ENCODE results near the gene C14orf119.
"Not testable (repeated sequence)": the region's sequence is repeated elsewhere in the genome, so short reads cannot be mapped to it uniquely, and the experiment has no call there.

Gene C14orf119

DNA sequence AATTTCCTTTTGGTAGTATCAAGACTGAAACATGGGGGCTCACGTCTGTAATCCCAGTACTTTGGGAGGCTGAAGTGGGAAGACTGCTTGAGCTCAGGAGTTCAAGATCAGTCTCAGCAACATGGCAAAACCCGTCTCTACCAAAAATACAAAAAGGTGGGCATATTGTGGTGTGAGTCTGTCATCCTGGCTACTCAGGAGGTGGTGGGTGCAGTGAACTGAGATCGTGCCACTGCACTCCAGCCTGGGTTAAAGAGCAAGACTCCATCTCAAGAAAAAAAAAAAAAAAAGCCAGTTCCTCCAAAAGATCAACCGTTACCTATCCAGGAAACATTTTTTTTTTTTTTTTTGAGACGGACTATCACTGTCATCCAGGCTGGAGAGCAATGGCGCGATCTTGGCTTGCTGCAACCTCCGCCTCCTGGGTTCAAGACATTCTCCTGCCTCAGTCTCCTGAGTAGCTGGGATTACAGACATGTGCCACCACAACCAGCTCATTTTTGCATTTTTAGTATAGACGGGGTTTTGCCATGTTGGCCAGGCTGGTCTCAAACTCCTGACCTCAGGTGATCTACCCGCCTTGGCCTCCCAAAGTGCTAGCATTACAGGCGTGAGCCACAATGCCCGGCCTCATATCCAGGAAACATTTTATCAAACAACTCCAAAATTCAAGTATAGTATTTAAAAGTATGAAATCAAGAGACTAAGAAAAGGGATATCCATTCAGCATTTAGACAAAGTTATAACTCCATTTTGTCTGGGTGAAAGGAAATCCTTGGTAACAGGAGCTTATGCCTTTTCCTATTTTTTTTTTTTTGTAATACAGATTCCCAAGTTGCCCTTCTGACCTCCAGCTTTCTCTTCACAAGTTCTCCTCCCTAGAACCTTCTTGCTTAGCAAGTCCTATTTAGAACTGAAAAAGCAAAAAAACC, 3.7 kb upstream of the C14orf119 start:
- no peak for DNase-seq

DNA sequence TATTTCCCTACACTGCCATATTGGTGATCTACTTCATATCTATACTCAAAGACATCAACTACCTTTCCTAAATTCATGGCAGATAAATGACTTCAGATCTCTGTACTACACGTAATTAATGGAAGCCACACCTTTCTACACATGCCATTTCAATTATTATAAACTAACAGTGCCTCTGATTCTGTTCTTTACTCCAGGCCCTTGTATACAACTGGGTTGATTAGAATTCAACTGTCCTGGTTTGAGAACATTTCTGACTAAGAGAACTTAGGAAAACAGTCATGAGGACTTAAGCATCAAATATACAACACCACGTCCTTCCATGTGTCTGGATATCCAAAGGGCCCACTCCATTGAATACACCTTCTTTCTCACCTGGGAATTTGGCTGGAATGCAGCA, 2.2 kb upstream of the C14orf119 start:
- DNase-seq, result no peak

DNA sequence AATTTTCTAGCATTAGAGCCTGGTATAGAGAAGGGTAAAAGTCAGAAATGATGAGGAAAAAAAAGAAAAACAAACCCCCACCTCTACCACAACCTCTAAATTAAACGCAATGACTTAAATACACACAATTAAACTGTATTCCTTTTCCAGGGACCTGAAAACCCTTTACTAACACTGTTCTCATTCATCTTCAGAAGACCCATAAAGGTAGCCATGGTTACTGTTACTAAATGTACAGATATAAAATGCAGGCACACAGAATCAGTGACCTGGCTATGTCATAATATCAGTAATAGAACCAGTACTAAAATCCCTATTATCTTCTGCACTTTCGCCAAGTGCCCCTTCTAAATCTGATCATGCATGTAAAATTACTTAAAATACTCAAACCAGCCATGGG, 1.8 kb upstream of the C14orf119 start:
- DNase-seq, result no peak

DNA sequence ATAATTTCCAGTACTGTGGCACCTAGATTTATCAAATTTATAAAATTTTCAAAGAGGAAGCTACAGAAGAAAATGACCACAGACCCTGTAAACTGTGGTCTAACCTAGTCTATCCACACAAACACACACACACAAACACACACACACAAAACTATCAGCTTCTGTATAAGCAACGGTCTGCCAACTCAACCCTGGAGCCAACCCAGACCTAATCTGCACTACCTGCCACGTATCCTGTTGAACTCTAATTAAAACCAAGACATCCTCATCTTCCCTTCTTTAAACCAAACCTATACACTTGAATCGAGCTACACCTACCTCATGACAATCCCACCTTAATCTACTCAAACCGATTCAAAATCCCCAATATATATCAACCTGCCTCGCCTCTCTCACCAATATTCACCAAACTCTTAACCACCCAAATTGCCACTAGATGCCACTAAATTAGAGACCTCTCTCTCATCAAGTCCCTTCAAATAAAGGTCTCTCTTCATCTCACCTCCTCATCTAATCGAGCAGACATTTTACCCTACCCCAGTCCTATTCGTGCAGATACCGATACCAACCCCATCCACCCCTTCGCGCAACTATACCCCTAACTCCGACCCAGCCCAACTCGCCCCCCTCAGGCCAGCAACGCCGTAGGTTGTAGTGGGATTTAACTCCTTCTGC, 1.2 kb upstream of the C14orf119 start:
- no peak for DNase-seq

DNA sequence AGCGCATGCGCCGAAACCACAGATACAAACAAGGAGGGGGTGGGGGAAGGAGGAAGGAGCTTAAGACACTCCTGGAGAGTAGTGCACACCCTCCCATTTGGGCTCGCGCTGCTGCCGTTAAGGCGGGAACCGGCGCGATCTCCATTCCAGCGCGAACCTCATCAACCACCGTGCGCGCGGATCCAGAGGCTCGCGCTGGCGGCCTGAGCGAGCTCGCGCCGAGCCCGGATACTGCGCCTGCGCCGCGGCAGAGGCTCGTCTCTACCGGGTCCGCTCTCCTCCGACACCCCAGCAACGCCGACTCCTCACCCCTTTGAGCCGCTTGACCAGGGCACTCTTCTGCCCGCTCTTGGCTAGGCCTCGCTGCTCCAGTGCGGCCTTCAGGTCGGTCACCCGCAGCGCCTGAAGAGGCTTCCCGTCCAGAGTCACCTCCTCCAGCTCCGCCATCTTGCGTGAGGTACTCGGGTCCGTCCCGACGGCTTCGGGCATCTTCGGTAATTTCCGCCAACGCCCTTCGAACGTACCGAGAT, 574 bp upstream of the C14orf119 start, which contains the start of gene ACIN1:
TSS of gene ACIN1 (minus strand) at position 471 of the 530 bp plus-strand sequence. CDS start at position 447, 24 bp downstream.
- no peak for DNase-seq

DNA sequence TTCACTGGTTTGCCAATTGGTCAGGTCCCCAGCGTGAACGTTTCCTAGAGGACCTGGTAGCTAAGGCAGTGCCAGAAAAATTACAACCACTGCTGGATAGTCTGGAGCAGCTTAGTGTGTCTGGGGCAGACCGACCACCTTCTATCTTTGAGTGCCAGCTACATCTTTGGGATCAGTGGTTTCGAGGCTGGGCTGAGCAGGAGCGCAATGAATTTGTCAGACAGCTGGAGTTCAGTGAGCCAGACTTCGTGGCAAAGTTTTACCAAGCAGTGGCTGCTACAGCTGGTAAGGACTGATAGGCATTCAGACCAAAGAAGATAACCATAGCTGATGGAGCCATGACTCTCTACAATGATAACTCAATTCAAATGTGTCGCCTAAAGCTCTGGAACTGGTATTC, 2.5 kb downstream of the C14orf119 start:
- no peak for DNase-seq

DNA sequence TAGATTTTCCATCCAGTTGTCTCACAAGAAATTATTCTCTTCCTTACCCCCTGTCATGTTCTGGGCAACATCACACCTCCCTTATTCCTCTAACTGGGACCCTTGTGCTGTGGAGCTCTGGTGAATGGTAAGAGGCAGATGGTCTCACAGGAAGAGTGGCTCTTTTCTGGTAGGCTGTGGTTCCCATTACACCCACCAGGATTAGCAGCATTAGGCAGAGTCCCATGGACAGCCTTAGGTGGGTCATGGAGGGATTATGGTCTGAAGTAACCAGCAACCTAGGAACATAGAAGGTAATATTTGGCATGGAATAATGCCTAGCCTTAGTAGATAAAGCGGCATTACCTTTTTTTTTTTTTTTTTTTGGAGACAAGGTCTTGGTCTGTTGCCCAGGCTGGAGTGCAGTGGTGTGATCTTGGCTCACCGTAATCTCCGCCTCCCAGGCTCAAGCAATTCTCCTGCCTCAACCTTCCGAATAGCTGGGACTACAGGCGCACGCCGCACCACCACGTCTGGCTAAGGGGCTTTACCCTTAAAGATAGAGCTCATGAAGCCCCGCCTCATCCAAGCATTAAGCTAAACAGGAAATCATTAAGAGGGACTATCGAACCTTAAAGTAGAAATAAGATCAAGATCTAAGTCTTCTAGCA, 4.0 kb downstream of the C14orf119 start:
- DNase-seq, result no peak

DNA sequence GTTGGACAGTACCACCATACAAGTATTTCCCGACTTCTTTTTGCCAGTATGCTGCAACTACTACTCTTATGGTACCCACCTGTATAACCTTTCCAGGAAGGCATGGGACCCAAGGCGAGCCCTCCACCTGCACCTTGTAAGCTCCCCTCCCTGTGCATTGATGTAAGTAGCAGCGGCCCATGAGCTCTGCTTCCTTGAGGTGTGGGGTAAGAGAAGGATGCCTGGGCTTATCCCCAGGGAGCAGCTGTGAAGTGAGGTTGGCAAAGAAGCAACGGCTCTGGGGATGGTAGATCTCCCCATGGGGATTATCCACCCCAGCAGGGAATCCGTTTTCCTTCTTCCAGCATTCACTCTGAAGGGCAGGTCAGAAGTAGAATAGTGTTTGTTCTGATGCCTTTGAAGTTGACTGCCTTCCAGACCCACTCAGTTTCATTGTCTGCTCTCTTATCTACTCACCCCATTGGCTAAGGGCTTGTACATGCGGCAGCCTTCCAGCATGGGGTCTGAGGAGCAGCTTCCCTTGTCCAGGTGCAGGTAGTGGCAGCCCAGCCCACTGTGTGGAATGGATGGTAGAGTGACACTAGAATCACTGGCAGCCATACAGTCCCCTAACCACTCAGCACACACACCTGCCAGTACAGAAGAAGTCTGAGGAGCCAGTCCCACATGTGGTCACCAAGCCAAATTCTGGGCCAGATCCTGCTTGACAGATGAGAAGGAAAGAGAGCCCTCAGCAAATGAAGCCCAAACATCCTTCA, 6.1 kb downstream of the C14orf119 start:
- DNase-seq, result no peak

DNA sequence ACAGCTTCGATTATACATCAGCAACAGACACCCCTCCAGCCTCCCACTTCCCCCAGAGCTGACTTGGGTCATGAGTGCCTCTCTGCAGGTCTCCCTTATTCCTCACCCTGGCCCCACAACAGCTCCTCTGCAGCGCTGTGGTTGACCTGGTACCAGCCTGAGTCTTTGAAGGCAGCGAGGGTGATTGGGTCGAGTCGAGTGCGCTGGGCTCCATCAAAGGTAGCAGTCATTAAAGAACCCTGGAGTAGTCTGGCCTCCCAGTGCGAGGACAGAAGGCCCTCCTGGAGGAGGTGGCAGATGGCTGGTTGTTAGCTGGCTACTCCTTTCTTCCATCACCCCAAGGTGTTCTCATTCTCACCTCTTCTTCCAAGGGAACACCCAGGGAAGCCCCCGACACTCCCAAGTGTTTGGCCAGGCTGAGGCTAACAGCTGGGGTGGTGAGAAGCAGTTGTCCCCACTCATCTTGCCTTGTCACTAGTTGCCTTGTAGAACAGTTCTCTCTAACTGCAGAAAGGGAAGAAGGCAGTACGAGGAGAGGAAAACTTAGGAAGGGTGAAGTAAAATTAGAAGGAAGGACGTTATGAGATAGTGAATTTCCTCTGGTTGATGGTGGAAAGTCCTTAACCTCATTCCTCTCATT, 6.8 kb downstream of the C14orf119 start:
- DNase-seq, result no peak

DNA sequence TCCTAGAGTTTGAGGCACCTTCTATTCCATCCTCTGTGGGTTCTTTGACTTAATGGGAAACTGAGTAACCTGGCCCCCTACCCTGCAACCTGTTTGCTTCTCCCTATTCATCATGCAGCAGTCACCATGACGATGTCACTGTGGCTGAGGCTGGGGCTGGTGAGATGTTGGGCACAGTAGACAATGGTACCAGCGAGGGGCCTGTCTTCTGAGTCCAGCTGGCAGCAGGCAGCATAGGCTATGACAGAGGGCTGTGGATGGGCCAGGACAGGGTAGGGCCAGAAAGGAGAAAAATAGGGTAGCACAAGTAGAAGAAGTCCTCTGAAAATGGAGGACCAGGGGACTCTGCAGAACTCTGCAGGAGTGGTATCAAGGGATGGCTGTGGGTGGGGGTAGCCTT, 7.5 kb downstream of the C14orf119 start:
- no peak for DNase-seq

DNA sequence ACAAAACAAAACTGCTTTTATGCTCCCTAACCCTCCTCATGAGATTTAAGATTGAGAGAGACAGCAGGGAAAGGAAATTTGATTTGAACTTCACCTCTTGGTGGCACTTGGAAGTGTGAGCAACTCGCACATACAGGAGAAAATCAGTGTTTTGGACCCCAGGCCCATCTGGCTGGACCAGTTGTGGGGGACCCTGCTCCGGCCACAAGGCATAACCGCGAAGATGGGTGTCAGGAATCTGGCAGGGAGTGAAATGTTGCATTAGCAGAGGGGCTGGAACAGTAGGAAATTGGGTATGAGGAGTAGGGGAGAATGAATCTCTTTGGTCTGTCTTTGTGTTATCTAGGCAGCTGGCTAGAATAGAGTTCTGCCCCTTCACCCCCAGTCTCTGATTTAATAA, 8.3 kb downstream of the C14orf119 start:
- DNase-seq, result no peak

DNA sequence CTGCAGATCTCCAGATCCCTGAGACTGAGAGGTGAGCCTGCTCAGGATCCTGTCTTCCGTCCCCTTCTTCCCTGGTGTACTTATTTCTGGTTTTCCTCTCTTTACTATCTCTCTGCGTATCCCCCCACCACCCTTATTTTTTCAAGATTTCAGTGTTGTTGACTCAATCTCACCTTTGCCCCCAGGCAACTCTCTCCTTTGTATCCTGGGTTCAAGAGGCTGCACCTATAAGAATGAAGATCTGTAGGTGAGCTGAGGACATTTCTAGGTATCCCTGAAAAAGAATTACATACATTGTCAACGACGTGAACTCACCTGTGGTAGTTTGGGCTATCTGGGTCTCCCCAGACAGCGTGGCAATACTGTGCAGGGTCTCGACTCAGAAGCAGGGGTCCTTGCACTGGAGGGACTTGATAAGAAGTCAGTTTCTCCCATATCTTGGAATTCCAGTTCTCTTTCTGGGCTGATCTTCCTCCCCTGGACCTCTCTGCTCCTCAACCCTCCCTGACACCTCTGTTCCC, 8.8 kb downstream of the C14orf119 start:
- DNase-seq, result no peak

DNA sequence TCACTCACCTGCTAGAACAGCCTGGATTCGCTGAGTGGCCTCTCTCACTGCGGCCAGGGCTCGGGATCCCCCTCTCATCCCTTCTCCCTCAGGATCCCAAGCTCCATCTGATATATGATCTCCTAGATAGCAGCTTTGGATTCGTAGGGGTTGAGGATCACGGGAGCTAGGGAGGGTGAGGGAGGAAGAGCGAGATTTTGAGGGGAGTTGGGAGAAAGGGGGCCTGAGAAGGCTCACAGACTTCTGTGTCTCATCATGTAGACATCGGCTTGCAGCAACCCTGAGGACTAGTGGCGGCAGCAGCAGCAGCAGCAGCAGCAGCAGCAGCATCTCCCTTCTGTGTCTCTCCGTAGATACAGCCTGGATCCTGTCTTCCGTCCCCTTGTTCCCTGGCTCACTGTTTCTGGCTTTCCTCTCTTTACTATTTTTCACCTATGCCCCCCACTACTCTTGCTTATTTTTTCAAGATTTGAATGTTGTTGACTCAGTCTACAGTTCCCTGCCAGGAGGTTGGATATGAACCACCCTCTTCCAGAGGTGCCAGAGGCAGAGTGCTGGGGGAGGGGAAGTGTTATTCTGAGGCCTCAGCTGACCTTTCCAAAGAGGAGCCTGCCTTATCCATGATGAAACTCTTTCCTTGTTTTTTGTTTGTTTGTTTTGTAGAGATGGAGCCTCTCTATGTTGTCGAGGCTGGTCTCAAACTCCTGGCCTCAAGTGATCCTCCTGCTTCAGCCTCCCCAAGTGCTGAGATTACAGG, 9.5 kb downstream of the C14orf119 start, which contains the start of gene CIROP:
TSS of gene CIROP (minus strand) at position 399 of the 757 bp plus-strand sequence. CDS start at position 330, 69 bp downstream.
- no peak for DNase-seq

DNA sequence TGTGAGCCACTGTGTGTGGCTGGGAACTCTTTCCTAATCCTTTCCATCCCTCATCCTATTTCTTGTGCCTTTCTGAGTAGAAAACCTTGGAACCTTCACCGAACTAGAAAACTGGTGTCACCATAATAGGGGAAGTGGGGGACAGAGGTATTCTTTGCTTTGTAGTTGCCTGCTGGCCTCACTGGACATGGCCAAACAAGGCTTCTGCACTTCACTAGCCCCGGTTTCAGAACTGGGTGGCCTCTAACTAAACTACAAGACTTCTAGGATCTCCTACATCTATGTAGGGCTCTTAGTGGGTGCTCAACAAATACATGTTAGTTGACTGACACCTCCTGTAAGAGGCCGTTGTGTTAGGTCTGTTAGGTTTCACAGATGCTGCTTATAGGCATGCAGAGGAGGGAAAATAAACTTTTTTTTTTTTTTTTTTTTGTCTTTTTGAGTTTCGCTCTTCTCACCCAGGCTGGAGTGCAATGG, 10.1 kb downstream of the C14orf119 start:
- no peak for DNase-seq

DNA sequence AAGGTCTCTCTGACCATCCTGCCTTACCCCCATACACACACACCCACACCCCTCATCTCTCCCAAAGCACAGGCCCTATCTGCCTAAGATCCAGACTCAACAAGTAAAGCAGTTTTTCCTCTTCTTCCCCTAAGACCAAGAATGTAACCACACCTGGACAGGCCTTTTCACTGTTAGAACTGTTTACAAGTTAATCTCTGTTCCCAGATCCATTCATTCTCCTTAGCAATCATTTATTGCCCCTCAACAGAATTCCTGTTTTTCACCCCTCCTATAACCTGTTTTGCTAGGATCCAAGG, 11.4 kb downstream of the C14orf119 start:
- no peak for DNase-seq

DNA sequence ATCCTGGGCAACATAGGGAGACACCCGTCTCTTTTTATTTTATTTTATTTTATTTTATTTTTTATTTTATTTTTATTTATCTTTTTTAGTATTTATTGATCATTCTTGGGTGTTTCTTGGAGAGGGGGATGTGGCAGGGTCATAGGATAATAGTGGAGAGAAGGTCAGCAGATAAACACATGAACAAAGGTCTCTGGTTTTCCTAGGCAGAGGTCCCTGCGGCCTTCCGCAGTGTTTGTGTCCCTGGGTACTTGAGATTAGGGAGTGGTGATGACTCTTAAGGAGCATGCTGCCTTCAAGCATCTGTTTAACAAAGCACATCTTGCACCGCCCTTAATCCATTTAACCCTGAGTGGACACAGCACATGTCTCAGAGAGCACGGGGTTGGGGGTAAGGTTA, 12.3 kb downstream of the C14orf119 start:
- DNase-seq, result not testable (repeated sequence)

DNA sequence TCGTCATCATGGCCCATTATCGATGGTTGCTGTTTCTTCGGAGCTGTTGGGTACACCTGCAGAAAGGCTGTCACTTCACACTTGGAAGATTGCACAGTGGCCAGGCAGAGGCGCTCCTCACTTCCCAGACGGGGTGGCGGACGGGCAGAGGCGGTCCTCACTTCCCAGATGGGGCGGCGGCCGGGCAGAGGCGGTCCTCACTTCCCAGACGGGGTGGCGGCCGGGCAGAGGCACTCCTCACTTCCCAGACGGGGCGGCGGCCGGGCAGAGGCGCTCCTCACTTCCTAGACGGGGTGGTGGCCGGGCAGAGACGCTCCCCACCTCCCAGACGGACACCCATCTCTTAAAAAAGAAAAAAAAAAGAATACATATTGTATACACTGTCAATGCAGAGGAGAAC, 12.9 kb downstream of the C14orf119 start:
- not testable (repeated sequence) for DNase-seq

DNA sequence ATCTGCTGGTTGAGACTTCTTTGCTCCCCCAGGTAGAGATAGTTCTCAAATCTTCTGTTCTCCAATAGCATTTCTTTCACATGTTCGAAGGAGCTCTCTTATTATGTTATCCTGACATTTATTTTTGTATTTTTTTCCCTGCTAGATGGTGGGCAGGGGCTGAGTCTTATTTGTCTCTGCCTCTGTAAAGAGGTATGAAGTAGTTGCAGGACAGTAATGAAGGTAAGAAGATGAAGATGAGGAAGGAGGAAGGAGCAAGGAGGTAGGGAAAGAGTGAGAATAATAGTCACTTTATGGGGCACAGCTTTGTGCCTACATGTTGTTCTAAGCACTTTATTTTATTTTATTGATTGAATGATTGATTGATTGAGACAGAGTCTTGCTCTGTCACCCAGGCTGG, 14.5 kb downstream of the C14orf119 start:
- DNase-seq, result no peak

DNA sequence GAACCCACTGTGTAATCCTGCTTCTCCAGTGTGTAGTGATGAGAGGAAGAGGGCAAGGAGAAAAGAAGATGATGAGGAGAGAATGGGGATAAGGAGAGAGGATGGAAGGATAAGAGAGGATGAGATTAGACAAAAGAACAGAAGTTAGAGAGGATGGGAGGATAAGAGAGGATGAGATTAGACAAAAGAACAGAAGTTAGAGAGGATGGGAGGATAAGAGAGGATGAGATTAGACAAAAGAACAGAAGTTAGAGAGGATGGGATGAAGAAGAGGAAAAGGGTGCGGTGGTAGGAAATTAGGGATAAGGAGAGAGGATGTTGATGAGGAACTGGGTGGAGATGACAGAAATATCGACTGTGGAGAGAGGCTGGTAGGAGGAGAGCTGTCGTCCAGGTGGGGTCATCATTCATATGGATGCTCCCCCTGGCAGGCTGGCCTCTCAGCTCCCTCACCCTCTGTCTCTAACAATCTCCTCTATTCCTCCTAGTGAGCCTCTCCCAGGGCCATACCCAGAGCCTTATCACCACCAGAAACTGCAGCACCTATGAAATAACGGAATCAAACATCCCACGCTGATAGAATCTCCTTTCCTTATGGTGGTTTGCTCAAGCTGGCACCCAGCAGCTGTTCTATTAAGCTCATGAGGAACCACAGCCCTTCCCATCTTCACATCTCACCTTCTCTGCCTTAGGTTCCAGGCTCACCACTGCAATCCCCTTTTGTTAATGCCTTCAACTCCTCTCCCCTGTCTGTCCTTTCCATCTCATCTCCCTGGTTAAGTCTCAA, 15.5 kb downstream of the C14orf119 start:
- no peak for DNase-seq
